OCI-LY7 (cell line): ENCODE results near the gene DHX38. TPM values are rescaled to one million over a fixed set of nuclear protein-coding genes. Genes with fewer than 3 reads are reported as not detected.

Source experiments
- BruUV-seq: library from RNA; stranded (reverse); fragments of 400-500 nt; replicated peaks from 2 replicates; lab custom pipeline; 2021; lab: Mats Ljungman, UMichigan
- CTCF ChIA-PET: fragments of 300-600 bp; sonication (Branson Sonifier 250); formaldehyde crosslinking; loops from one replicate; lab custom pipeline; 2022; ENCODE audit warnings: antibody characterized with exemption; ENCODE audit not compliant: unreplicated experiment; lab: Charles Lee
- POLR2A ChIA-PET: fragments of 300-600 bp; sonication (Branson Sonifier 250); formaldehyde crosslinking; loops from one replicate; lab custom pipeline; 2022; ENCODE audit warnings: antibody characterized with exemption; lab: Charles Lee
- DNase-seq: peaks from one replicate; pipeline ENCODE4 v3.0.0-alpha.2; 2015; ENCODE audit warnings: low spot score
- H2AFZ ChIP-seq: fragments of 200-600 bp; sonication (generic), shearing (Covaris generic); 2 replicates; pipeline ENCODE4 v1.6.1; 2014; ENCODE audit warnings: mild to moderate bottlenecking, antibody characterized with exemption, low read length, moderate library complexity
- H3K27ac ChIP-seq: fragments of 200-600 bp; sonication (generic); 2 replicates; pipeline ENCODE4 v1.5.1; 2014; ENCODE audit warnings: mixed run types, low read depth, mild to moderate bottlenecking, moderate library complexity, low read length, inconsistent platforms; ENCODE audit not compliant: poor library complexity, severe bottlenecking
- H3K36me3 ChIP-seq: fragments of 200-600 bp; sonication (generic); 2 replicates; pipeline ENCODE4 v1.6.1; 2014; ENCODE audit warnings: mild to moderate bottlenecking, antibody characterized with exemption, low read length, moderate library complexity, mixed read lengths; ENCODE audit not compliant: insufficient read depth
- H3K4me1 ChIP-seq: fragments of 200-600 bp; sonication (generic); 2 replicates; pipeline ENCODE4 v1.5.1; 2014; ENCODE audit warnings: mild to moderate bottlenecking, low read length; ENCODE audit not compliant: insufficient read depth, poor library complexity, severe bottlenecking
- H3K4me2 ChIP-seq: fragments of 200-600 bp; sonication (generic); 2 replicates; pipeline ENCODE4 v1.6.1; 2014; ENCODE audit warnings: mild to moderate bottlenecking, low read length
- H3K4me3 ChIP-seq: fragments of 200-600 bp; sonication (generic); 2 replicates; pipeline ENCODE4 v1.5.1; 2014; ENCODE audit warnings: mild to moderate bottlenecking, low read depth, low read length; ENCODE audit not compliant: poor library complexity, severe bottlenecking
- H3K79me2 ChIP-seq: fragments of 200-600 bp; sonication (generic); 2 replicates; pipeline ENCODE4 v1.6.1; 2016; ENCODE audit warnings: low read depth, mild to moderate bottlenecking, low read length, moderate library complexity, mixed read lengths; ENCODE audit not compliant: insufficient read depth
- H3K9me2 ChIP-seq: fragments of 200-600 bp; sonication (generic); 2 replicates; pipeline ENCODE4 v1.6.1; 2016; ENCODE audit warnings: mild to moderate bottlenecking, low read length, mixed read lengths; ENCODE audit not compliant: insufficient read depth
- H3K9me3 ChIP-seq: fragments of 200-600 bp; sonication (generic); 2 replicates; pipeline ENCODE4 v1.6.1; 2014; ENCODE audit warnings: mild to moderate bottlenecking, mixed run types, low read length, mixed read lengths
- H4K20me1 ChIP-seq: fragments of 200-600 bp; sonication (generic); 2 replicates; pipeline ENCODE4 v1.6.1; 2014; ENCODE audit warnings: mild to moderate bottlenecking, antibody characterized with exemption, low read length, moderate library complexity, mixed read lengths; ENCODE audit not compliant: insufficient read depth
- EZH2phosphoT487 ChIP-seq: fragments of 200-600 bp; sonication (generic); IDR thresholded peaks from 2 replicates; pipeline ENCODE4 v1.6.1; 2018; ENCODE audit warnings: low read depth, borderline replicate concordance, mild to moderate bottlenecking, mixed run types, antibody characterized with exemption, low read length, moderate library complexity, mixed read lengths
- intact Hi-C: fragments of 100-400 bp; cut with micrococcal nuclease; formaldehyde crosslinking; loops from one replicate; pipeline ENCODE4 v1.10.0; 2022; ENCODE audit not compliant: unreplicated experiment
- total RNA-seq, 2 experiments: library from RNA; depleted of rRNA in 1 of 2; stranded (reverse); fragments of >200 nt in 1 of 2; shearing (Covaris generic) in 1 of 2; gene quantifications; 2 replicates each; pipeline ENCODE4 v1.2.3, GENCODE V29; 2014 to 2022
- TF ChIP-seq, protein P1 (sequence below): fragments of 200-600 bp; sonication (generic); conservative IDR thresholded peaks from 2 replicates; pipeline ENCODE4 v1.5.1; 2014; ENCODE audit warnings: mild to moderate bottlenecking, antibody characterized with exemption, low read length, moderate library complexity, mixed read lengths

The DHX38 gene
- total RNA-seq, 2 experiments from 2014 or later, result 56.6 to 86.5 TPM

DNA sequence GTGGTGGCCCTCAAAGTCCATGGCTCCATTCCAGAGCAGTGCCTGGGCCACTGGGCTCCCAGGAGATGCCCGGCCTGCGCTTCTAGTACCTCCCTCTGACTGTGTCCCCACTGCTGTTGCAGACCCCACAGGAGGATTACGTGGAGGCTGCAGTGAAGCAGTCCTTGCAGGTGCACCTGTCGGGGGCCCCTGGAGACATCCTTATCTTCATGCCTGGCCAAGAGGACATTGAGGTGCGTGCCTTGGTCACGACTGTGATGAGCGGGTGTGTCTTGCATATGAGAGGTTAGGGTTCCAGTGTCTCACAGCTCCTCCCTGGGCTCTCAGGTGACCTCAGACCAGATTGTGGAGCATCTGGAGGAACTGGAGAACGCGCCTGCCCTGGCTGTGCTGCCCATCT is 11.3 kb downstream of the DHX38 start:
- H4K20me1 ChIP-seq, result no peaks in the 10 kb centered on the region
- H3K79me2 ChIP-seq, result no peaks in the 10 kb centered on the region
- POLR2A ChIA-PET, result interaction anchor here (0.6 kb wide), 1 partner anchor 14 kb away, joined by 3 read pairs; no protein-coding TSS in a partner anchor
- CTCF ChIA-PET, result no interaction called here
- H3K4me2 ChIP-seq, result no peak overlapping the region
- H3K36me3 ChIP-seq, result peaks cover 100% of the 10 kb centered on the region
- no peak for TF ChIP-seq EZH2phosphoT487
- TF ChIP-seq, protein P1, sequence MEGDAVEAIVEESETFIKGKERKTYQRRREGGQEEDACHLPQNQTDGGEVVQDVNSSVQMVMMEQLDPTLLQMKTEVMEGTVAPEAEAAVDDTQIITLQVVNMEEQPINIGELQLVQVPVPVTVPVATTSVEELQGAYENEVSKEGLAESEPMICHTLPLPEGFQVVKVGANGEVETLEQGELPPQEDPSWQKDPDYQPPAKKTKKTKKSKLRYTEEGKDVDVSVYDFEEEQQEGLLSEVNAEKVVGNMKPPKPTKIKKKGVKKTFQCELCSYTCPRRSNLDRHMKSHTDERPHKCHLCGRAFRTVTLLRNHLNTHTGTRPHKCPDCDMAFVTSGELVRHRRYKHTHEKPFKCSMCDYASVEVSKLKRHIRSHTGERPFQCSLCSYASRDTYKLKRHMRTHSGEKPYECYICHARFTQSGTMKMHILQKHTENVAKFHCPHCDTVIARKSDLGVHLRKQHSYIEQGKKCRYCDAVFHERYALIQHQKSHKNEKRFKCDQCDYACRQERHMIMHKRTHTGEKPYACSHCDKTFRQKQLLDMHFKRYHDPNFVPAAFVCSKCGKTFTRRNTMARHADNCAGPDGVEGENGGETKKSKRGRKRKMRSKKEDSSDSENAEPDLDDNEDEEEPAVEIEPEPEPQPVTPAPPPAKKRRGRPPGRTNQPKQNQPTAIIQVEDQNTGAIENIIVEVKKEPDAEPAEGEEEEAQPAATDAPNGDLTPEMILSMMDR, result no peak
- no peak overlapping the region for H3K27ac ChIP-seq
- H3K9me3 ChIP-seq, result no peaks in the 10 kb centered on the region
- no peaks in the 10 kb centered on the region for H3K9me2 ChIP-seq
- no peak for DNase-seq
- intact Hi-C loops, result no loop called here
- H3K4me1 ChIP-seq, result peaks cover 12% of the 10 kb centered on the region
- H2AFZ ChIP-seq, result no peak overlapping the region
- no TSS peak for BruUV-seq
- H3K4me3 ChIP-seq, result no peak overlapping the region

DNA sequence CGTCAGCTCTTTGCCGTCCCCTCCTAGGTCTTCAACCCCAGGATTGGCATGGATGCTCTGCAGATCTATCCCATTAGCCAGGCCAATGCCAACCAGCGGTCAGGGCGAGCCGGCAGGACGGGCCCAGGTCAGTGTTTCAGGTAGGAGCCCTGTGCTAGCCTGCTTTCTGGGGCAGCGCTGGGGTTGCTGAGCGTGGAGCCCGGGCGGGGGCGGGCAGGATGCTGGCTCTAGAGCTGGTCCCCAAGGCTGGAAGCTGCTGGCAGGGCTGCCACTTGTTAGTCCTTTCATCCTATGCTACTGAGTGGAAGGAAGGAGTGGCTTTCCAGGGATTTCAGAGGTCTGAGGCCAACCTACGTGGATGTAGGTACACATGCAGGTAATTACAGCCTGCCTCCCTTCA is 12.3 kb downstream of the DHX38 start:
- no peak overlapping the region for H3K27ac ChIP-seq
- peaks cover 100% of the 10 kb centered on the region for H3K36me3 ChIP-seq
- H3K4me3 ChIP-seq, result no peak overlapping the region
- no peak overlapping the region for H3K4me2 ChIP-seq
- no TSS peak for BruUV-seq
- ChIA-PET POLR2A (interaction anchor here (0.6 kb wide), 1 partner anchor 85 kb away, joined by 3 read pairs; no protein-coding TSS in a partner anchor), CTCF (no interaction called here)
- TF ChIP-seq EZH2phosphoT487, result no peak
- TF ChIP-seq, protein P1, result no peak
- no peaks in the 10 kb centered on the region for H4K20me1 ChIP-seq
- H2AFZ ChIP-seq, result no peak overlapping the region
- no peaks in the 10 kb centered on the region for H3K9me3 ChIP-seq
- peaks cover 12% of the 10 kb centered on the region for H3K4me1 ChIP-seq
- H3K9me2 ChIP-seq, result no peaks in the 10 kb centered on the region
- no peaks in the 10 kb centered on the region for H3K79me2 ChIP-seq
- DNase-seq, result no peak
- intact Hi-C loops, result no loop called here

DNA sequence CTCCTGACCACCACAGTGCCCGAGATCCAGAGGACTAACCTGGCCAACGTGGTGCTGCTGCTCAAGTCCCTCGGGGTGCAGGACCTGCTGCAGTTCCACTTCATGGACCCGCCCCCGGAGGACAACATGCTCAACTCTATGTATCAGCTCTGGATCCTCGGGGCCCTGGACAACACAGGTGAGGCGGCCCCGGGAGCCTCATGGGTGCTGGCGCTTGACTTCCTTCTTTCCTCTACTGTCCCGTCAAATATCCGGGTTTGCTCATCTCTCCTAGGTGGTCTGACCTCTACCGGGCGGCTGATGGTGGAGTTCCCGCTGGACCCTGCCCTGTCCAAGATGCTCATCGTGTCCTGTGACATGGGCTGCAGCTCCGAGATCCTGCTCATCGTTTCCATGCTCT is 13.7 kb downstream of the DHX38 start:
- no peaks in the 10 kb centered on the region for H3K9me2 ChIP-seq
- no peak overlapping the region for H2AFZ ChIP-seq
- H3K27ac ChIP-seq, result no peak overlapping the region
- TF ChIP-seq, protein P1, result no peak
- BruUV-seq, result no TSS peak
- H3K4me1 ChIP-seq, result peaks cover 1% of the 10 kb centered on the region
- intact Hi-C loops, result no loop called here
- H3K36me3 ChIP-seq, result peaks cover 100% of the 10 kb centered on the region
- H3K4me2 ChIP-seq, result no peak overlapping the region
- H3K79me2 ChIP-seq, result no peaks in the 10 kb centered on the region
- ChIA-PET CTCF (no interaction called here), POLR2A (no interaction called here)
- no peak overlapping the region for H3K4me3 ChIP-seq
- DNase-seq, result no peak
- no peaks in the 10 kb centered on the region for H3K9me3 ChIP-seq
- H4K20me1 ChIP-seq, result no peaks in the 10 kb centered on the region
